Hematopoietic multipotent progenitor cell treated with erythropoietin and hydrocortisone succinate and interleukin-3 and kit ligand, for 8 days (in vitro differentiated cells): Measurements from ENCODE around the gene SPOCK1.

Source experiments
- DNase-seq: peaks from one replicate; pipeline ENCODE4 v3.0.0-alpha.2; 2015

The SPOCK1 gene

GRCh38 chr5:137040641-137041340, 458.3 kb downstream of the SPOCK1 start:
- no peak for DNase-seq

- DNase-seq = no peak
Observed at GRCh38 chr5:137040024-137040423, 459.1 kb downstream of the SPOCK1 start.

- DNase-seq = no peak
Observed at GRCh38 chr5:137037848-137038247, 461.3 kb downstream of the SPOCK1 start.

GRCh38 chr5:137036640-137037039, 462.5 kb downstream of the SPOCK1 start:
- no peak for DNase-seq

- no peak for DNase-seq
Observed at GRCh38 chr5:137035480-137035878, 463.6 kb downstream of the SPOCK1 start.

GRCh38 chr5:137034764-137035479, 464.2 kb downstream of the SPOCK1 start:
- no peak for DNase-seq

- no peak for DNase-seq
Observed at GRCh38 chr5:137034213-137034612, 464.9 kb downstream of the SPOCK1 start.

GRCh38 chr5:137032929-137033328, 466.2 kb downstream of the SPOCK1 start:
- no peak for DNase-seq

GRCh38 chr5:137027758-137028157, 471.4 kb downstream of the SPOCK1 start:
- no peak for DNase-seq

- no peak for DNase-seq
Observed at GRCh38 chr5:137026296-137026695, 472.8 kb downstream of the SPOCK1 start.

GRCh38 chr5:137024044-137024443, 475.1 kb downstream of the SPOCK1 start:
- DNase-seq = no peak

GRCh38 chr5:137023371-137023770, 475.8 kb downstream of the SPOCK1 start:
- DNase-seq = no peak

- no peak for DNase-seq
Observed at GRCh38 chr5:137022725-137023124, 476.4 kb downstream of the SPOCK1 start.

- no peak for DNase-seq
Observed at GRCh38 chr5:137022043-137022442, 477.1 kb downstream of the SPOCK1 start.

- no peak for DNase-seq
Observed at GRCh38 chr5:137019229-137019628, 479.9 kb downstream of the SPOCK1 start.

- DNase-seq = no peak
Observed at GRCh38 chr5:137016783-137017324, 482.3 kb downstream of the SPOCK1 start.

- DNase-seq = no peak
Observed at GRCh38 chr5:137015540-137016116, 483.5 kb downstream of the SPOCK1 start.

- DNase-seq = no peak
Observed at GRCh38 chr5:137014731-137015130, 484.4 kb downstream of the SPOCK1 start.

GRCh38 chr5:137010226-137010625, 488.9 kb downstream of the SPOCK1 start:
- no peak for DNase-seq

- no peak for DNase-seq
Observed at GRCh38 chr5:137004279-137004678, 494.8 kb downstream of the SPOCK1 start.

GRCh38 chr5:137001026-137001569, 498.0 kb downstream of the SPOCK1 start:
- no peak for DNase-seq

- no peak for DNase-seq
Observed at GRCh38 chr5:136999787-137000186, 499.3 kb downstream of the SPOCK1 start.

GRCh38 chr5:136998854-136999357, 500.2 kb downstream of the SPOCK1 start:
- no peak for DNase-seq
